Endothelial cell of umbilical vein (primary cell): ENCODE data around the gene MMP25.

Experiments
- CTCF ChIP-seq, 2 donors: IDR thresholded peaks; 1 replicate in 1 of 2; 2 replicates in 1 of 2; pipeline ENCODE4 v1.5.1; 2011; ENCODE audit warnings: low read length in 2 of 2, mild to moderate bottlenecking in 2 of 2, moderate library complexity in 2 of 2, control low read depth in 1 of 2, inconsistent platforms in 1 of 2, low read depth in 1 of 2; ENCODE audit not compliant: insufficient read depth in 1 of 2; ENCODE audit errors: extremely low read depth in 1 of 2
- EZH2 ChIP-seq: IDR thresholded peaks from 2 replicates; pipeline ENCODE4 v1.6.1; 2012; ENCODE audit warnings: borderline replicate concordance, low read depth, mild to moderate bottlenecking, moderate library complexity, low read length, inconsistent platforms; ENCODE audit not compliant: severe bottlenecking
- FOS ChIP-seq: IDR thresholded peaks from 2 replicates; pipeline ENCODE4 v1.6.1; 2011; ENCODE audit warnings: mild to moderate bottlenecking, low read length, moderate library complexity, borderline replicate concordance; ENCODE audit not compliant: insufficient read depth
- MYC ChIP-seq: IDR thresholded peaks from one replicate; pipeline ENCODE4 v1.6.1; 2011; ENCODE audit warnings: mild to moderate bottlenecking, low read depth, low read length
- POLR2A ChIP-seq: IDR thresholded peaks from 2 replicates; pipeline ENCODE4 v1.6.1; 2012; ENCODE audit warnings: low read depth, mild to moderate bottlenecking, control low read depth, low read length
- POLR2AphosphoS5 ChIP-seq: IDR thresholded peaks from 2 replicates; pipeline ENCODE4 v1.6.1; 2012; ENCODE audit warnings: low read depth, mild to moderate bottlenecking, control low read depth, low read length, moderate library complexity; ENCODE audit not compliant: insufficient read depth
- TF ChIP-seq, protein P1 (sequence below): IDR thresholded peaks from 2 replicates; pipeline ENCODE4 v1.6.1; 2011; ENCODE audit not compliant: insufficient read depth, insufficient read length

DNA sequence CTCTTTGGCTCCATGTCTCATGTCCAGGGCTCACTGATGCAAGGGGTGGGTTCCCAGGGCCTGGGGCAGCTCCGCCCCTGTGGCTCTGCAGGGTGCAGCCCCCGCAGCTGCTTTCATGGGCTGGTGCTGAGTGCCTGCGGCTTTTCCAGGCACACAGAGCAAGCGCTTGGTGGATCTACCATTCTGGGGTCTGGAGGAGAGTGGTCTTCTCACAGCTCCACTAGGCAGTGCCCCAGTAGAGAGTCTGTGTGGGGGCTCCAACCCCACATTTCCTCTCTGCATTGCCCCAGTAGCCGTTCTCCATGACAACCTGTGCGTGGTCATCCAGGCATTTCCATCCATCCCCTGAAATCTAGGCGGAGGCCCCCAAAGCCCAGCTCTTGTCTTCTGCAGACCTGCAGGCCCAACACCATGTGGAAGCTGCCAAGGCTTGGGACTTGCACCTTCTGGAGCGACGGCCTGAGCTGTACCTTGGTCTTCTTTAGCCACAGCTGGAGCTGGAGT, 24.3 kb downstream of the MMP25 start:
- TF ChIP-seq POLR2A (no peak), MYC (no peak), POLR2AphosphoS5 (no peak), EZH2 (no peak), CTCF (IDR thresholded peaks at IDR 0.05; ENCODE audit: extremely low read depth in 1 of 2, insufficient read depth in 1 of 2, low read depth in 1 of 2, low read length in 2 of 2) (no peak), FOS (no peak)
- TF ChIP-seq, protein P1, sequence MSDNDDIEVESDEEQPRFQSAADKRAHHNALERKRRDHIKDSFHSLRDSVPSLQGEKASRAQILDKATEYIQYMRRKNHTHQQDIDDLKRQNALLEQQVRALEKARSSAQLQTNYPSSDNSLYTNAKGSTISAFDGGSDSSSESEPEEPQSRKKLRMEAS = no peak
